Measurements from ENCODE around the gene WDR5. TPM values are rescaled to one million over a fixed set of nuclear protein-coding genes. Genes with fewer than 3 reads are reported as not detected.

Gene WDR5
- total and polyA plus RNA-seq, 9 of the 15 experiments (the other 6 are each of a cell fraction or from before 2014, with no cell fraction given), result 3.0 to 56.8 (median 38.6) TPM

DNA sequence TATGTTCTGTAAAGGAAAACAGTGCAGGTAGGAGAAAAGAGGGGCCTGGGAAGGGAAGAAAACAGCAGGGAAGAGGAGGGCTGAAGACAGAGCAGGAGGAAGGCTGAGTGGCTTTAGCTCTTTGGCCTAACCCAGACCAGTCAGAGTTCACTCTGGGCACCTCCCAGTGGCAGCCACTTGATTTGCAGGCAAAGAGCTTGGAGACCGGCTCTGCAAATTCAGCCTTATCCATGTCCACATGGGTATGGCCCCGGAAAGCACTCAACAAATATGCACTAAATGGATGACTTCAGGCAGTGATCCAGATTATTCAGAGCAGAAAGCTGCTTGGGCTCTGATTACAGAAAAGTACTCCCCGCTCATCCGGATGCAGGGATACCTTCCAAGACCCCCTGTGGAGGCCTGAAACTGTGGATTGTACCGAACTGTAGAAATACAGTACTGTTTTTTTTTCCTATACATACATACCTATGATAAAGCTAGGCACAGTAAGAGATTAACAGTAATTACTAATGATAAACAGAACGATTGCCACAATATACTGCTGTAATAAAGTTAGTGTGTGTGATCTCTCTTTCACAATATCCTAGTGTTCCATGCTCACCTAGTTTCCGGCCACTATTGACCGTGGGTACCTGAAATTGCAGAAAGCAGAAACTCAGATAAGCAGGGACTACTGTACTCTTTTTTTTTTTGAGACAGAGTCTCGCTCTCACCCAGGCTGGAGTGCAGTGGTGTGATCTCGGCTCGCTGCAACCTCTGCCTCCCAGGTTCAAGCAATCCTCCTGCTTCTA lies 33.1 kb downstream of the WDR5 start:
- Histone ChIP-seq H3K4me2 (ENCODE audit: insufficient read depth, low read length) (no peak overlapping the region), H4K20me1 (replicated peaks; ENCODE audit: control insufficient read depth, insufficient read depth, low read length) (no peaks in the 10 kb centered on the region), H3K79me2 (ENCODE audit: control insufficient read depth, insufficient read depth, low read length) (no peaks in the 10 kb centered on the region), H3K36me3 (ENCODE audit: control insufficient read depth, insufficient read depth, low read length) (no peaks in the 10 kb centered on the region), H3K27ac (ENCODE audit: extremely low read depth, low read depth, low read length) (no peak overlapping the region), H3K9me1 (ENCODE audit: control insufficient read depth, insufficient read depth, low read length) (no peaks in the 10 kb centered on the region), H3K4me3 (no peak overlapping the region), H3K27me3 (ENCODE audit: control insufficient read depth in 2 of 2, insufficient read depth in 2 of 2, low read length in 2 of 2) (peaks cover 3 to 20% of the 10 kb centered on the region in 2 experiments; a peak in 3 of 5 replicates), H2AFZ (ENCODE audit: low read depth, low read length) (no peak overlapping the region), H3K9ac (ENCODE audit: insufficient read depth in 1 of 2, low read depth in 2 of 2, low read length in 2 of 2) (no peak overlapping the region), H3K4me1 (replicated peaks in 1 of 2; ENCODE audit: control insufficient read depth in 2 of 2, insufficient read depth in 2 of 2, low read length in 2 of 2) (peaks cover 3 to 25% of the 10 kb centered on the region in 2 experiments; a peak in 2 of 5 replicates), H3K9me3 (replicated peaks; ENCODE audit: control insufficient read depth, insufficient read depth, low read depth, low read length) (no peaks in the 10 kb centered on the region; the same call in 1 of the 2 replicates)
- DNase-seq (ENCODE audit: extremely low read depth in 1 of 4, low spot score in 3 of 4), result peak in 2 of 4 experiments; percentile 31 to 40
- FAIRE-seq, result no peak
- intact Hi-C loops (cut with micrococcal nuclease), result loop anchor here (10.0 kb wide), 1 partner anchor 1154 kb away; no protein-coding TSS in a partner anchor
- CTCF ChIA-PET (ENCODE audit: low intra/inter-chr PET ratio), result interaction anchor here (4.6 kb wide), 1 partner anchor 274 kb away, joined by 52 read pairs; no protein-coding TSS in a partner anchor
- in situ Hi-C loops (cut with MboI), result loop anchor here (5.0 kb wide), 1 partner anchor 278 kb away; no protein-coding TSS in a partner anchor
- ATAC-seq, result no peak
- WGBS (ENCODE audit: insufficient coverage, low coverage, missing lambda C conversion rate), result 33% methylated on average over 11 of the region's 11 CpGs
- POLR2A ChIA-PET, result no interaction called here
- no TSS peak for BruUV-seq (replicated peaks)
- TF ChIP-seq GTF2B (IDR thresholded peaks at IDR 0.05; ENCODE audit: extremely low read depth, insufficient read length), result no peak
- peak; percentile 17 to 41 (median 41); a peak in 5 of 6 replicates for TF ChIP-seq CTCF (IDR thresholded peaks at IDR 0.05 in 2 of 3, conservative IDR thresholded peaks at IDR 0.05 in 1 of 3; ENCODE audit: insufficient read depth in 2 of 3, low read depth in 1 of 3, low read length in 3 of 3)

All from K562 (cell line).